Subcutaneous abdominal adipose tissue (tissue), 5 donors: ENCODE results near the gene SLC25A26.

Source experiments
- H3K27ac ChIP-seq: one replicate; pipeline ENCODE4 v1.7.0; 2013; ENCODE audit warnings: low read depth, mild to moderate bottlenecking, inconsistent platforms, low read length, moderate library complexity
- H3K27me3 ChIP-seq, 5 donors: one replicate each; pipeline ENCODE4 v1.7.0; 2013; ENCODE audit warnings: low read length in 5 of 5, inconsistent platforms in 1 of 5; ENCODE audit not compliant: control insufficient read depth in 5 of 5, insufficient read depth in 4 of 5
- H3K36me3 ChIP-seq, 5 donors: one replicate each; pipeline ENCODE4 v1.7.0; 2013; ENCODE audit warnings: low read length in 5 of 5; ENCODE audit not compliant: control insufficient read depth in 5 of 5, insufficient read depth in 5 of 5
- H3K4me1 ChIP-seq, 5 donors: one replicate each; pipeline ENCODE4 v1.7.0; 2013; ENCODE audit warnings: low read length in 5 of 5, mild to moderate bottlenecking in 3 of 5, moderate library complexity in 1 of 5; ENCODE audit not compliant: control insufficient read depth in 5 of 5, insufficient read depth in 5 of 5
- H3K4me3 ChIP-seq, 5 donors: one replicate each; pipeline ENCODE4 v1.7.0; 2013; ENCODE audit warnings: low read length in 5 of 5, low read depth in 1 of 5
- H3K9ac ChIP-seq, 5 donors: one replicate each; pipeline ENCODE4 v1.7.0; 2013; ENCODE audit warnings: low read length in 5 of 5, mild to moderate bottlenecking in 4 of 5, moderate library complexity in 3 of 5
- H3K9me3 ChIP-seq, 5 donors: one replicate each; pipeline ENCODE4 v1.7.0; 2013; ENCODE audit warnings: low read length in 5 of 5; ENCODE audit not compliant: control insufficient read depth in 5 of 5
- donor health status: healthy.
- donor health status: healthy.
- donor health status: healthy.
- donor health status: healthy.
- donor health status: healthy.

Gene SLC25A26

GRCh38 chr3:66322436-66322835, 101.6 kb downstream of the SLC25A26 start:
- H3K9ac ChIP-seq, result no peak overlapping the region
- peaks cover 0 to 31% (median 12%) of the 10 kb centered on the region in 5 donors for H3K4me1 ChIP-seq
- H3K27me3 ChIP-seq, result no peaks in the 10 kb centered on the region
- no peaks in the 10 kb centered on the region for H3K36me3 ChIP-seq
- H3K4me3 ChIP-seq, result no peak overlapping the region
- no peak overlapping the region for H3K27ac ChIP-seq
- H3K9me3 ChIP-seq, result peaks cover 0 to 4% (median 0%) of the 10 kb centered on the region in 5 donors

GRCh38 chr3:66326340-66326739, 105.5 kb downstream of the SLC25A26 start:
- Histone ChIP-seq H3K27me3 (no peaks in the 10 kb centered on the region), H3K4me1 (peaks cover 0 to 14% (median 4%) of the 10 kb centered on the region in 5 donors), H3K36me3 (no peaks in the 10 kb centered on the region), H3K4me3 (no peak overlapping the region), H3K9ac (no peak overlapping the region), H3K9me3 (peaks cover 0 to 4% (median 0%) of the 10 kb centered on the region in 5 donors), H3K27ac (no peak overlapping the region)

GRCh38 chr3:66335671-66336070, 114.9 kb downstream of the SLC25A26 start:
- no peaks in the 10 kb centered on the region for H3K9me3 ChIP-seq
- no peaks in the 10 kb centered on the region for H3K4me1 ChIP-seq
- H3K9ac ChIP-seq, result no peak overlapping the region
- H3K27ac ChIP-seq, result no peak overlapping the region
- H3K36me3 ChIP-seq, result no peaks in the 10 kb centered on the region
- H3K27me3 ChIP-seq, result no peaks in the 10 kb centered on the region
- H3K4me3 ChIP-seq, result no peak overlapping the region

- Histone ChIP-seq H3K27me3 (no peaks in the 10 kb centered on the region), H3K36me3 (no peaks in the 10 kb centered on the region), H3K27ac (no peak overlapping the region), H3K4me1 (no peaks in the 10 kb centered on the region), H3K4me3 (no peak overlapping the region), H3K9me3 (no peaks in the 10 kb centered on the region), H3K9ac (no peak overlapping the region)
These were observed 115.5 kb downstream of the SLC25A26 start for GRCh38 chr3:66336333-66336766.

- Histone ChIP-seq H3K4me3 (no peak overlapping the region), H3K27me3 (no peaks in the 10 kb centered on the region), H3K27ac (no peak overlapping the region), H3K9ac (no peak overlapping the region), H3K9me3 (no peaks in the 10 kb centered on the region), H3K4me1 (no peaks in the 10 kb centered on the region), H3K36me3 (no peaks in the 10 kb centered on the region)
These were observed 118.1 kb downstream of the SLC25A26 start for GRCh38 chr3:66338927-66339326.

GRCh38 chr3:66342717-66343356, 122.0 kb downstream of the SLC25A26 start:
- H3K4me1 ChIP-seq, result peaks cover 3 to 13% (median 9%) of the 10 kb centered on the region in 5 donors
- H3K36me3 ChIP-seq, result peaks cover 0 to 3% (median 0%) of the 10 kb centered on the region in 5 donors
- no peaks in the 10 kb centered on the region for H3K27me3 ChIP-seq
- no peaks in the 10 kb centered on the region for H3K9me3 ChIP-seq
- H3K9ac ChIP-seq, result no peak overlapping the region
- no peak overlapping the region for H3K4me3 ChIP-seq
- no peak overlapping the region for H3K27ac ChIP-seq

GRCh38 chr3:66344391-66344811, 123.6 kb downstream of the SLC25A26 start:
- Histone ChIP-seq H3K27me3 (no peaks in the 10 kb centered on the region), H3K27ac (no peak overlapping the region), H3K4me3 (no peak overlapping the region), H3K9ac (no peak overlapping the region), H3K36me3 (peaks cover 0 to 4% (median 0%) of the 10 kb centered on the region in 5 donors), H3K4me1 (peaks cover 3 to 13% (median 9%) of the 10 kb centered on the region in 5 donors), H3K9me3 (no peaks in the 10 kb centered on the region)

- H3K36me3 ChIP-seq, result peaks cover 0 to 4% (median 0%) of the 10 kb centered on the region in 5 donors
- no peak overlapping the region for H3K9ac ChIP-seq
- H3K4me3 ChIP-seq, result no peak overlapping the region
- peaks cover 3 to 13% (median 9%) of the 10 kb centered on the region in 5 donors for H3K4me1 ChIP-seq
- H3K27ac ChIP-seq, result no peak overlapping the region
- H3K9me3 ChIP-seq, result no peaks in the 10 kb centered on the region
- H3K27me3 ChIP-seq, result no peaks in the 10 kb centered on the region
These were observed 124.2 kb downstream of the SLC25A26 start for GRCh38 chr3:66344848-66345578.

GRCh38 chr3:66348704-66349103, 127.9 kb downstream of the SLC25A26 start:
- no peak overlapping the region for H3K27ac ChIP-seq
- no peak overlapping the region for H3K9ac ChIP-seq

GRCh38 chr3:66350601-66351000, 129.8 kb downstream of the SLC25A26 start:
- no peaks in the 10 kb centered on the region for H3K4me1 ChIP-seq
- no peak overlapping the region for H3K4me3 ChIP-seq
- H3K9me3 ChIP-seq, result no peaks in the 10 kb centered on the region
- H3K36me3 ChIP-seq, result peaks cover 0 to 4% (median 0%) of the 10 kb centered on the region in 5 donors
- H3K27me3 ChIP-seq, result no peaks in the 10 kb centered on the region
- no peak overlapping the region for H3K27ac ChIP-seq
- H3K9ac ChIP-seq, result no peak overlapping the region

More at GRCh38 chr3:66348704-66349103, 127.9 kb downstream of the SLC25A26 start:
- peaks cover 0 to 4% (median 0%) of the 10 kb centered on the region in 5 donors for H3K36me3 ChIP-seq
- H3K27me3 ChIP-seq, result no peaks in the 10 kb centered on the region
- H3K4me3 ChIP-seq, result no peak overlapping the region
- H3K9me3 ChIP-seq, result no peaks in the 10 kb centered on the region
- peaks cover 3 to 13% (median 9%) of the 10 kb centered on the region in 5 donors for H3K4me1 ChIP-seq
